ENCODE measurements around the gene SIRT5.

DNA sequence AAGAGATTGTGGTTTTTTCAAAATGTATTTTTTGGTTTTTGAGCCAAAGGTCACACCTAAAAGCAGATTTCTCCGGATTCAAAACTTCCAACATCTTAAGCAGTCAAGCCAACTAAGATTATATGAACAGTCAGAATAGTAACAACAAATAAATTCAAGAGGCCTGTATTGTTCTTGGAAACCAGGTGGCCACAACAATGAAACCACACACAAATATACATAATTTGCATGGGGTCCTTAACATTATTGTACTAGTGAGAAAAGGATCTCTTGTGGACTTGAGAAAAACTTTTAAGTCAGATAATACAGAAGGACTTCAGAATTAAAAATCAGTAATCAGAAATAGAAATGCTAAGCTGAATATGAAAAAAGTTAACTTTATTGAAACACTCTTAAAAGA lies 81.3 kb downstream of the SIRT5 start:
- TF ChIP-seq, protein P1, sequence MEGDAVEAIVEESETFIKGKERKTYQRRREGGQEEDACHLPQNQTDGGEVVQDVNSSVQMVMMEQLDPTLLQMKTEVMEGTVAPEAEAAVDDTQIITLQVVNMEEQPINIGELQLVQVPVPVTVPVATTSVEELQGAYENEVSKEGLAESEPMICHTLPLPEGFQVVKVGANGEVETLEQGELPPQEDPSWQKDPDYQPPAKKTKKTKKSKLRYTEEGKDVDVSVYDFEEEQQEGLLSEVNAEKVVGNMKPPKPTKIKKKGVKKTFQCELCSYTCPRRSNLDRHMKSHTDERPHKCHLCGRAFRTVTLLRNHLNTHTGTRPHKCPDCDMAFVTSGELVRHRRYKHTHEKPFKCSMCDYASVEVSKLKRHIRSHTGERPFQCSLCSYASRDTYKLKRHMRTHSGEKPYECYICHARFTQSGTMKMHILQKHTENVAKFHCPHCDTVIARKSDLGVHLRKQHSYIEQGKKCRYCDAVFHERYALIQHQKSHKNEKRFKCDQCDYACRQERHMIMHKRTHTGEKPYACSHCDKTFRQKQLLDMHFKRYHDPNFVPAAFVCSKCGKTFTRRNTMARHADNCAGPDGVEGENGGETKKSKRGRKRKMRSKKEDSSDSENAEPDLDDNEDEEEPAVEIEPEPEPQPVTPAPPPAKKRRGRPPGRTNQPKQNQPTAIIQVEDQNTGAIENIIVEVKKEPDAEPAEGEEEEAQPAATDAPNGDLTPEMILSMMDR (conservative IDR thresholded peaks at IDR 0.05; ENCODE audit: low read depth in 2 of 2): no peak
- TF ChIP-seq EZH2 (IDR thresholded peaks at IDR 0.05; ENCODE audit: low read depth, unreplicated experiment) (no peak), EZH2phosphoT487 (IDR thresholded peaks at IDR 0.05; ENCODE audit: unreplicated experiment) (no peak)
- TF ChIP-seq, protein P2, sequence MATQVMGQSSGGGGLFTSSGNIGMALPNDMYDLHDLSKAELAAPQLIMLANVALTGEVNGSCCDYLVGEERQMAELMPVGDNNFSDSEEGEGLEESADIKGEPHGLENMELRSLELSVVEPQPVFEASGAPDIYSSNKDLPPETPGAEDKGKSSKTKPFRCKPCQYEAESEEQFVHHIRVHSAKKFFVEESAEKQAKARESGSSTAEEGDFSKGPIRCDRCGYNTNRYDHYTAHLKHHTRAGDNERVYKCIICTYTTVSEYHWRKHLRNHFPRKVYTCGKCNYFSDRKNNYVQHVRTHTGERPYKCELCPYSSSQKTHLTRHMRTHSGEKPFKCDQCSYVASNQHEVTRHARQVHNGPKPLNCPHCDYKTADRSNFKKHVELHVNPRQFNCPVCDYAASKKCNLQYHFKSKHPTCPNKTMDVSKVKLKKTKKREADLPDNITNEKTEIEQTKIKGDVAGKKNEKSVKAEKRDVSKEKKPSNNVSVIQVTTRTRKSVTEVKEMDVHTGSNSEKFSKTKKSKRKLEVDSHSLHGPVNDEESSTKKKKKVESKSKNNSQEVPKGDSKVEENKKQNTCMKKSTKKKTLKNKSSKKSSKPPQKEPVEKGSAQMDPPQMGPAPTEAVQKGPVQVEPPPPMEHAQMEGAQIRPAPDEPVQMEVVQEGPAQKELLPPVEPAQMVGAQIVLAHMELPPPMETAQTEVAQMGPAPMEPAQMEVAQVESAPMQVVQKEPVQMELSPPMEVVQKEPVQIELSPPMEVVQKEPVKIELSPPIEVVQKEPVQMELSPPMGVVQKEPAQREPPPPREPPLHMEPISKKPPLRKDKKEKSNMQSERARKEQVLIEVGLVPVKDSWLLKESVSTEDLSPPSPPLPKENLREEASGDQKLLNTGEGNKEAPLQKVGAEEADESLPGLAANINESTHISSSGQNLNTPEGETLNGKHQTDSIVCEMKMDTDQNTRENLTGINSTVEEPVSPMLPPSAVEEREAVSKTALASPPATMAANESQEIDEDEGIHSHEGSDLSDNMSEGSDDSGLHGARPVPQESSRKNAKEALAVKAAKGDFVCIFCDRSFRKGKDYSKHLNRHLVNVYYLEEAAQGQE (IDR thresholded peaks at IDR 0.05; ENCODE audit: unreplicated experiment): no peak

Measured in GM23338 (cell line).